Hepatocyte (in vitro differentiated cells): ENCODE results near the gene ARID4B. TPM values are rescaled to one million over a fixed set of nuclear protein-coding genes. Genes with fewer than 3 reads are reported as not detected.

Source experiments
- DNase-seq: peaks from one replicate; pipeline ENCODE4 v3.0.0-alpha.2; 2016; ENCODE audit warnings: low spot score
- H2AFZ ChIP-seq: fragments of 200-600 bp; sonication (generic); 2 replicates; pipeline ENCODE4 v1.6.0; 2016; ENCODE audit warnings: antibody characterized with exemption, mild to moderate bottlenecking
- H3K27ac ChIP-seq: fragments of 200-600 bp; sonication (generic); 2 replicates; pipeline ENCODE4 v1.5.1; 2016; ENCODE audit warnings: mild to moderate bottlenecking
- H3K27me3 ChIP-seq: fragments of 200-600 bp; sonication (generic); 2 replicates; pipeline ENCODE4 v1.6.1; 2016
- H3K36me3 ChIP-seq: fragments of 200-600 bp; sonication (generic); replicated peaks from 2 replicates; pipeline ENCODE4 v1.5.1; 2016; ENCODE audit warnings: low read depth; ENCODE audit not compliant: insufficient read depth
- H3K4me1 ChIP-seq: fragments of 200-600 bp; sonication (generic); 2 replicates; pipeline ENCODE4 v1.5.1; 2016; ENCODE audit warnings: mild to moderate bottlenecking, moderate library complexity; ENCODE audit not compliant: insufficient read depth
- H3K4me2 ChIP-seq: fragments of 200-600 bp; sonication (generic); 2 replicates; pipeline ENCODE4 v1.6.0; 2016
- H3K4me3 ChIP-seq: fragments of 200-600 bp; sonication (generic); 2 replicates; pipeline ENCODE4 v1.5.1; 2016; ENCODE audit warnings: mild to moderate bottlenecking
- H3K79me2 ChIP-seq: fragments of 200-600 bp; sonication (generic); 2 replicates; pipeline ENCODE4 v1.6.0; 2017; ENCODE audit warnings: mild to moderate bottlenecking
- H3K9me2 ChIP-seq: fragments of 200-600 bp; sonication (generic); replicated peaks from 2 replicates; pipeline ENCODE4 v1.6.0; 2017; ENCODE audit warnings: mild to moderate bottlenecking; ENCODE audit not compliant: insufficient read depth
- H3K9me3 ChIP-seq: fragments of 200-600 bp; sonication (generic); 2 replicates; pipeline ENCODE4 v1.5.1; 2016; ENCODE audit warnings: low read depth, mild to moderate bottlenecking
- H4K20me1 ChIP-seq: fragments of 200-600 bp; sonication (generic); 2 replicates; pipeline ENCODE4 v1.6.0; 2016; ENCODE audit warnings: mild to moderate bottlenecking; ENCODE audit not compliant: insufficient read depth, poor library complexity, severe bottlenecking
- CTCF ChIP-seq: fragments of 200-600 bp; sonication (generic); IDR thresholded peaks from 2 replicates; pipeline ENCODE4 v1.5.1; 2016; ENCODE audit warnings: antibody characterized with exemption, mild to moderate bottlenecking; ENCODE audit not compliant: poor library complexity
- EZH2 ChIP-seq: fragments of 200-600 bp; sonication (generic); IDR thresholded peaks from 2 replicates; pipeline ENCODE4 v1.6.1; 2016; ENCODE audit warnings: antibody characterized with exemption, mild to moderate bottlenecking, borderline replicate concordance
- EZH2phosphoT487 ChIP-seq: fragments of 200-600 bp; sonication (generic); IDR thresholded peaks from one replicate; pipeline ENCODE4 v1.6.1; 2018; ENCODE audit warnings: antibody characterized with exemption, mild to moderate bottlenecking, low read depth, moderate library complexity; ENCODE audit not compliant: unreplicated experiment, severe bottlenecking
- WGBS: methylation state at CpG from one replicate; pipeline ENCODE4 v1.1.6; 2016; ENCODE audit warnings: low lambda C conversion rate; ENCODE audit errors: missing lambda C conversion rate; 5-methylcytosine and 5-hydroxymethylcytosine counted together
- polyA plus RNA-seq: library from polyadenylated mRNA; unstranded; fragments of >200 nt; fragmentation: Nextera tagmentation; extraction: Ambion mirVana; gene quantifications from 2 replicates; pipeline ENCODE4 v1.2.1, GENCODE V29; 2016
- total RNA-seq: library from RNA; depleted of rRNA; stranded (reverse); fragments of >200 nt; gene quantifications from 2 replicates; pipeline ENCODE4 v1.2.3, GENCODE V29; 2014

ARID4B gene
- total and polyA plus RNA-seq, 2 experiments from 2014 or later = 29.4 to 35.0 TPM

GRCh38 chr1:235239851-235240250 is 88.1 kb downstream of the ARID4B start:
- 58% methylated on average over 2 of the region's 2 CpGs for WGBS
- H3K9me2 ChIP-seq = no peaks in the 10 kb centered on the region
- H3K4me2 ChIP-seq = no peak overlapping the region
- no peaks in the 10 kb centered on the region for H3K4me1 ChIP-seq
- no peaks in the 10 kb centered on the region for H3K9me3 ChIP-seq
- no peak for TF ChIP-seq EZH2phosphoT487
- no peak for TF ChIP-seq CTCF
- no peak for TF ChIP-seq EZH2
- H3K79me2 ChIP-seq = peaks cover 14% of the 10 kb centered on the region
- H3K27ac ChIP-seq = no peak overlapping the region
- no peak overlapping the region for H3K4me3 ChIP-seq
- H3K27me3 ChIP-seq = no peaks in the 10 kb centered on the region
- no peaks in the 10 kb centered on the region for H3K36me3 ChIP-seq
- no peak for DNase-seq
- H4K20me1 ChIP-seq = no peaks in the 10 kb centered on the region
- no peak overlapping the region for H2AFZ ChIP-seq

GRCh38 chr1:235238558-235238957 is 89.4 kb downstream of the ARID4B start:
- H3K79me2 ChIP-seq = peaks cover 19% of the 10 kb centered on the region
- no peak overlapping the region for H3K27ac ChIP-seq
- no peak overlapping the region for H2AFZ ChIP-seq
- H4K20me1 ChIP-seq = no peaks in the 10 kb centered on the region
- no peaks in the 10 kb centered on the region for H3K9me3 ChIP-seq
- H3K4me2 ChIP-seq = no peak overlapping the region
- no peaks in the 10 kb centered on the region for H3K27me3 ChIP-seq
- H3K36me3 ChIP-seq = no peaks in the 10 kb centered on the region
- H3K9me2 ChIP-seq = no peaks in the 10 kb centered on the region
- H3K4me3 ChIP-seq = no peak overlapping the region
- 91% methylated on average over 4 of the region's 4 CpGs for WGBS
- DNase-seq = no peak
- TF ChIP-seq EZH2 (no peak), CTCF (no peak), EZH2phosphoT487 (no peak)
- no peaks in the 10 kb centered on the region for H3K4me1 ChIP-seq

GRCh38 chr1:235236128-235236527 is 91.9 kb downstream of the ARID4B start:
- Histone ChIP-seq H3K27ac (no peak overlapping the region), H4K20me1 (no peaks in the 10 kb centered on the region), H3K9me3 (no peaks in the 10 kb centered on the region), H3K27me3 (no peaks in the 10 kb centered on the region), H3K79me2 (peaks cover 16% of the 10 kb centered on the region), H3K4me1 (no peaks in the 10 kb centered on the region), H3K4me2 (no peak overlapping the region), H2AFZ (no peak overlapping the region), H3K4me3 (no peak overlapping the region), H3K36me3 (no peaks in the 10 kb centered on the region), H3K9me2 (no peaks in the 10 kb centered on the region)
- WGBS = 99% methylated on average over 5 of the region's 5 CpGs
- no peak for DNase-seq
- TF ChIP-seq CTCF = no peak
- TF ChIP-seq EZH2phosphoT487 = no peak
- TF ChIP-seq EZH2 = no peak

- TF ChIP-seq EZH2 (no peak), CTCF (no peak), EZH2phosphoT487 (no peak)
Measured at GRCh38 chr1:235229868-235230267, 98.1 kb downstream of the ARID4B start.

More at GRCh38 chr1:235229868-235230267, 98.1 kb downstream of the ARID4B start:
- no peak overlapping the region for H3K4me3 ChIP-seq
- no peaks in the 10 kb centered on the region for H3K9me2 ChIP-seq
- H3K27ac ChIP-seq = no peak overlapping the region
- no peak overlapping the region for H3K4me2 ChIP-seq
- peaks cover 7% of the 10 kb centered on the region for H3K79me2 ChIP-seq
- DNase-seq = no peak
- no peaks in the 10 kb centered on the region for H3K27me3 ChIP-seq
- no peak overlapping the region for H2AFZ ChIP-seq
- H3K4me1 ChIP-seq = no peaks in the 10 kb centered on the region
- 95% methylated on average over 2 of the region's 2 CpGs for WGBS
- H3K9me3 ChIP-seq = no peaks in the 10 kb centered on the region
- H3K36me3 ChIP-seq = no peaks in the 10 kb centered on the region
- H4K20me1 ChIP-seq = no peaks in the 10 kb centered on the region
